Neural cell (in vitro differentiated cells): ENCODE data around the gene JMJD1C. TPM values are rescaled to one million over a fixed set of nuclear protein-coding genes. Genes with fewer than 3 reads are reported as not detected.

ENCODE experiments used
- H2AFZ ChIP-seq: fragments of 200-600, 300-800 bp; sonication (generic), shearing (Covaris generic); 2 replicates; pipeline ENCODE4 v1.6.0; 2014; ENCODE audit warnings: low read depth, mild to moderate bottlenecking, antibody characterized with exemption, low read length, moderate library complexity
- H3F3A ChIP-seq: fragments of 200-600 bp; shearing (Covaris generic); 2 replicates; pipeline ENCODE4 v1.6.1; 2016; ENCODE audit warnings: mild to moderate bottlenecking, moderate library complexity, mixed read lengths, antibody characterized with exemption, low read length; ENCODE audit not compliant: insufficient read depth, poor library complexity, severe bottlenecking
- H3K27ac ChIP-seq: fragments of 200-600, 300-800 bp; sonication (generic), shearing (Covaris generic); 2 replicates; pipeline ENCODE4 v1.5.1; 2014; ENCODE audit warnings: mild to moderate bottlenecking, low read length, moderate library complexity
- H3K27me3 ChIP-seq: fragments of 300-800, 200-600 bp; sonication (generic), shearing (Covaris generic); 2 replicates; pipeline ENCODE4 v1.6.0; 2014; ENCODE audit warnings: mild to moderate bottlenecking, low read depth, low read length, moderate library complexity; ENCODE audit not compliant: insufficient read depth
- H3K36me3 ChIP-seq: fragments of 300-800, 200-600 bp; sonication (generic), shearing (Covaris generic); 2 replicates; pipeline ENCODE4 v1.5.1; 2014; ENCODE audit warnings: mild to moderate bottlenecking, antibody characterized with exemption, low read length, moderate library complexity; ENCODE audit not compliant: insufficient read depth
- H3K4me2 ChIP-seq: fragments of 300-800, 200-600 bp; sonication (generic), shearing (Covaris generic); 2 replicates; pipeline ENCODE4 v1.6.0; 2014; ENCODE audit warnings: mild to moderate bottlenecking, low read length
- H3K4me3 ChIP-seq: fragments of 300-800, 200-600 bp; sonication (generic), shearing (Covaris generic); 2 replicates; pipeline ENCODE4 v1.5.1; 2014; ENCODE audit warnings: mild to moderate bottlenecking, low read length, moderate library complexity
- H3K79me2 ChIP-seq: fragments of 200-600 bp; shearing (Covaris generic); replicated peaks from 2 replicates; pipeline ENCODE4 v1.6.0; 2014; ENCODE audit warnings: mild to moderate bottlenecking, low read length, moderate library complexity; ENCODE audit not compliant: insufficient read depth
- H3K9ac ChIP-seq: fragments of 300-800, 200-600 bp; sonication (generic), shearing (Covaris generic); 2 replicates; pipeline ENCODE4 v1.6.1; 2016; ENCODE audit warnings: mild to moderate bottlenecking, low read length, mixed read lengths
- H3K9me2 ChIP-seq: fragments of 200-600 bp; shearing (Covaris generic); 2 replicates; pipeline ENCODE4 v1.6.1; 2016; ENCODE audit warnings: mild to moderate bottlenecking, low read length, mixed read lengths; ENCODE audit not compliant: insufficient read depth
- H3K9me3 ChIP-seq: fragments of 200-600, 300-800 bp; sonication (generic), shearing (Covaris generic); 2 replicates; pipeline ENCODE4 v1.6.1; 2016; ENCODE audit warnings: mild to moderate bottlenecking, mixed run types, low read length, moderate library complexity, mixed read lengths
- H4K20me1 ChIP-seq: fragments of 200-600 bp; shearing (Covaris generic); 2 replicates; pipeline ENCODE4 v1.6.1; 2016; ENCODE audit warnings: mild to moderate bottlenecking, mixed run types; ENCODE audit not compliant: insufficient read depth
- EP300 ChIP-seq: fragments of 450-650 bp; conservative IDR thresholded peaks from 2 replicates; pipeline ENCODE4 v1.6.1; 2014; ENCODE audit warnings: antibody characterized with exemption, mild to moderate bottlenecking, moderate library complexity; ENCODE audit not compliant: poor library complexity, severe bottlenecking
- EZH2 ChIP-seq: fragments of 200-600, 300-800 bp; shearing (Covaris generic), sonication (generic); IDR thresholded peaks from 2 replicates; pipeline ENCODE4 v1.6.1; 2014; ENCODE audit warnings: antibody characterized with exemption, low read length, borderline replicate concordance, mild to moderate bottlenecking; ENCODE audit not compliant: insufficient read depth, poor library complexity, severe bottlenecking
- MXI1 ChIP-seq: fragments of 450-650 bp; conservative IDR thresholded peaks from 2 replicates; pipeline ENCODE4 v1.6.1; 2014; ENCODE audit warnings: antibody characterized with exemption, mild to moderate bottlenecking; ENCODE audit not compliant: poor library complexity, severe bottlenecking
- POLR2AphosphoS5 ChIP-seq: IDR thresholded peaks from 2 replicates; pipeline ENCODE4 v1.6.1; 2012
- RAD21 ChIP-seq: fragments of 450-650 bp; conservative IDR thresholded peaks from 2 replicates; pipeline ENCODE4 v1.6.1; 2014; ENCODE audit warnings: antibody characterized with exemption, mild to moderate bottlenecking, moderate library complexity
- REST ChIP-seq: IDR thresholded peaks from 2 replicates; pipeline ENCODE4 v1.6.1; 2012; ENCODE audit warnings: borderline replicate concordance
- SMC3 ChIP-seq: fragments of 450-650 bp; conservative IDR thresholded peaks from 2 replicates; pipeline ENCODE4 v1.6.1; 2014; ENCODE audit warnings: antibody characterized with exemption, mild to moderate bottlenecking, moderate library complexity; ENCODE audit not compliant: poor library complexity
- TAF1 ChIP-seq: IDR thresholded peaks from 2 replicates; pipeline ENCODE4 v1.6.1; 2012; ENCODE audit warnings: low read depth
- polyA plus RNA-seq: library from polyadenylated mRNA; depleted of rRNA; stranded (reverse); fragments of >200 nt; gene quantifications from 2 replicates; pipeline ENCODE4 v1.2.3, GENCODE V29; 2014
- TF ChIP-seq, protein P1 (sequence below): fragments of 450-650 bp; IDR thresholded peaks from 2 replicates; pipeline ENCODE4 v1.5.1; 2014; ENCODE audit warnings: antibody characterized with exemption, mild to moderate bottlenecking, moderate library complexity; ENCODE audit not compliant: poor library complexity, severe bottlenecking

Gene JMJD1C
- polyA plus RNA-seq, 1 donor from 2014 or later: 108 TPM

DNA sequence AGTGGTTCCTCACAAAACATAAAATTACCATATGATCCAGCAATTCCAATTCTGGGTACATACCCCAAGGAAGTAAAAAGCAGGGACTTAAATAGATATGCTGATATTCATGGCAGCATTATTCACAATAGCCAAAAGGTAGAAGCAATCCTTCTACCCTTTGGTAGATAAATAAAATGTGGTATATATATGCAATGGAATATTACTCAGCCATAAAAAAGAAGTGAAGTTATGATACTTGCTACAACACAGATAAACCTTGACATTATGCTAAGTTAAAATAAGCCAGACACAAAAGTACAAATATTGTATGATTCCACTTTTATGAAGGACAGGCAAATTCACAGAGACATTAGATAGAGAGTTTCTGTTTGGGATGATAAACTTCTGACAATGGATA lies 13.3 kb downstream of the JMJD1C start:
- no peak overlapping the region for H3K4me3 ChIP-seq
- H3K79me2 ChIP-seq: peaks cover 61% of the 10 kb centered on the region
- H3K27me3 ChIP-seq: no peaks in the 10 kb centered on the region
- H3K27ac ChIP-seq: no peak overlapping the region
- TF ChIP-seq TAF1 (no peak), RAD21 (no peak), EP300 (no peak), EZH2 (no peak), REST (no peak), MXI1 (no peak), POLR2AphosphoS5 (no peak)
- no peak overlapping the region for H3K9ac ChIP-seq
- no peak overlapping the region for H3K4me2 ChIP-seq
- no peaks in the 10 kb centered on the region for H3K36me3 ChIP-seq
- peaks cover 2% of the 10 kb centered on the region for H4K20me1 ChIP-seq
- H3K9me3 ChIP-seq: peaks cover 6% of the 10 kb centered on the region
- no peaks in the 10 kb centered on the region for H3F3A ChIP-seq
- no peak overlapping the region for H2AFZ ChIP-seq
- H3K9me2 ChIP-seq: no peaks in the 10 kb centered on the region

GRCh38 chr10:63446716-63447440 lies 18.9 kb downstream of the JMJD1C start:
- Histone ChIP-seq H3K27ac (no peak overlapping the region), H3K36me3 (no peaks in the 10 kb centered on the region), H3K4me3 (no peak overlapping the region), H2AFZ (no peak overlapping the region), H3K4me2 (no peak overlapping the region), H3K9me2 (no peaks in the 10 kb centered on the region), H4K20me1 (peaks cover under 1% of the 10 kb centered on the region), H3K9me3 (no peaks in the 10 kb centered on the region), H3K79me2 (peaks cover 72% of the 10 kb centered on the region), H3K27me3 (no peaks in the 10 kb centered on the region), H3K9ac (no peak overlapping the region), H3F3A (no peaks in the 10 kb centered on the region)
- no peak for TF ChIP-seq TAF1
- no peak for TF ChIP-seq EP300
- TF ChIP-seq RAD21: no peak
- no peak for TF ChIP-seq EZH2
- TF ChIP-seq, protein P1, sequence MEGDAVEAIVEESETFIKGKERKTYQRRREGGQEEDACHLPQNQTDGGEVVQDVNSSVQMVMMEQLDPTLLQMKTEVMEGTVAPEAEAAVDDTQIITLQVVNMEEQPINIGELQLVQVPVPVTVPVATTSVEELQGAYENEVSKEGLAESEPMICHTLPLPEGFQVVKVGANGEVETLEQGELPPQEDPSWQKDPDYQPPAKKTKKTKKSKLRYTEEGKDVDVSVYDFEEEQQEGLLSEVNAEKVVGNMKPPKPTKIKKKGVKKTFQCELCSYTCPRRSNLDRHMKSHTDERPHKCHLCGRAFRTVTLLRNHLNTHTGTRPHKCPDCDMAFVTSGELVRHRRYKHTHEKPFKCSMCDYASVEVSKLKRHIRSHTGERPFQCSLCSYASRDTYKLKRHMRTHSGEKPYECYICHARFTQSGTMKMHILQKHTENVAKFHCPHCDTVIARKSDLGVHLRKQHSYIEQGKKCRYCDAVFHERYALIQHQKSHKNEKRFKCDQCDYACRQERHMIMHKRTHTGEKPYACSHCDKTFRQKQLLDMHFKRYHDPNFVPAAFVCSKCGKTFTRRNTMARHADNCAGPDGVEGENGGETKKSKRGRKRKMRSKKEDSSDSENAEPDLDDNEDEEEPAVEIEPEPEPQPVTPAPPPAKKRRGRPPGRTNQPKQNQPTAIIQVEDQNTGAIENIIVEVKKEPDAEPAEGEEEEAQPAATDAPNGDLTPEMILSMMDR: no peak
- no peak for TF ChIP-seq MXI1
- TF ChIP-seq REST: no peak
- no peak for TF ChIP-seq POLR2AphosphoS5
- TF ChIP-seq SMC3: no peak
